GM10248 (cell line): ENCODE results near the gene AUH.

Source experiments
- CTCF ChIA-PET: fragments of 300-600 bp; sonication (Branson Sonifier 250); formaldehyde crosslinking; extraction: SDS; loops from one replicate; lab custom pipeline; 2021; ENCODE audit warnings: antibody characterized with exemption; lab: Yijun Ruan, JAX
- POLR2A ChIA-PET: fragments of 350-650 bp; sonication (Branson Sonifier 250); formaldehyde crosslinking; extraction: SDS; loops from one replicate; lab custom pipeline; 2020; ENCODE audit warnings: antibody characterized with exemption; lab: Yijun Ruan, JAX
- DNase-seq: peaks from one replicate; pipeline ENCODE4 v3.0.0; 2012; ENCODE audit errors: extremely low spot score
- TF ChIP-seq, protein P1 (sequence below): IDR thresholded peaks from 2 replicates; pipeline ENCODE4 v1.5.1; 2012; ENCODE audit warnings: mild to moderate bottlenecking, low read depth; ENCODE audit errors: extremely low read depth, missing control alignments, control extremely low read depth

The AUH gene

DNA sequence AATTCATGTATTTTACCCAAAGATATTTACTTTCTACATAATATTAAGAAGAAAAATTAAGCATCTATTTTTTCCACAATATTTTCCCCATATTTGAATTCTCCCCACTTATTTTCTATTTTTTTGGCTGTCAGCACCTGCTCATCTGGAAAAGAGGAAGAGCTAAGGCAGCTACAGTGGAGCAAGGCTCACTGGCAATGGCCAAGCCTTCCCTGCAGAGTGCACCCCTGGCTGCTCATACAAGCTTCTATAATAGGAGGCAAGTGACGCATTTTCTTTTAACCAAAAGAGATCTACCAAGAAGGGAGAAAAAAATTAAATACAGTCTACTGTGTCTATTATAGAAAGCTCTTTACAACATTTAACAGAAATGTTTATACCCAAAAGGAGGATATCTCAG lies 72.5 kb downstream of the AUH start:
- POLR2A ChIA-PET = no interaction called here
- DNase-seq = no peak
- CTCF ChIA-PET = interaction anchor here (1.3 to 1.5 kb wide), 2 partner anchors 10 to 32 kb away, joined by 3 to 5 read pairs; no protein-coding TSS in a partner anchor
- TF ChIP-seq, protein P1, sequence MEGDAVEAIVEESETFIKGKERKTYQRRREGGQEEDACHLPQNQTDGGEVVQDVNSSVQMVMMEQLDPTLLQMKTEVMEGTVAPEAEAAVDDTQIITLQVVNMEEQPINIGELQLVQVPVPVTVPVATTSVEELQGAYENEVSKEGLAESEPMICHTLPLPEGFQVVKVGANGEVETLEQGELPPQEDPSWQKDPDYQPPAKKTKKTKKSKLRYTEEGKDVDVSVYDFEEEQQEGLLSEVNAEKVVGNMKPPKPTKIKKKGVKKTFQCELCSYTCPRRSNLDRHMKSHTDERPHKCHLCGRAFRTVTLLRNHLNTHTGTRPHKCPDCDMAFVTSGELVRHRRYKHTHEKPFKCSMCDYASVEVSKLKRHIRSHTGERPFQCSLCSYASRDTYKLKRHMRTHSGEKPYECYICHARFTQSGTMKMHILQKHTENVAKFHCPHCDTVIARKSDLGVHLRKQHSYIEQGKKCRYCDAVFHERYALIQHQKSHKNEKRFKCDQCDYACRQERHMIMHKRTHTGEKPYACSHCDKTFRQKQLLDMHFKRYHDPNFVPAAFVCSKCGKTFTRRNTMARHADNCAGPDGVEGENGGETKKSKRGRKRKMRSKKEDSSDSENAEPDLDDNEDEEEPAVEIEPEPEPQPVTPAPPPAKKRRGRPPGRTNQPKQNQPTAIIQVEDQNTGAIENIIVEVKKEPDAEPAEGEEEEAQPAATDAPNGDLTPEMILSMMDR = no peak

DNA sequence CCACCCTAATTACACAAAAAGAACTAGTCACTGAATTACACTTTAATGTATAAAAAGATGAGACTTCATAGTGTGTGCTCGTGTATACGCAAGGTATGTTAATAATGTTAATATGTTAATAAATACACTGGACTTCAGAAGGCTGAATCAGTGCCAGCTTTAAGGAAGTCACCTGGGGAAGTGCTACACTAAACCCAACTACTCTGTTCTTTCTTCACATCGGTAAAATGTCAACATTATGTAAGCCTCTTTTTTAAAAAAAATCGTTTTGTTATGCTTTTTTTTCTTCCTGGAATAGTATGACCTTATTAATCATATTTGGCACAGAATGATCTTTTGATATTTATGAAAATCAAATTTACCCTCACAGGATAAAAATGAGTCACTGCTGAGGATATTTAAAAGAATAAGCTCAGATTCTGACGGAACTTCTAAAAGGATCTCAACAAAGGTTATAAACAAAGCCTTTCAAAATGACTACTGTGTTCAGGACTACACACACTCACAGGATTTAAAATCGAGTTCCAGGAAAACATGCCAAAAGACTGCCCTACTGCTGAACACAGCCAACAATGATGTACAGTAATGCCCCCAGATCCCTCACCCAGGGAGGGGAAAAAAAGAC lies 75.9 kb downstream of the AUH start:
- POLR2A ChIA-PET = no interaction called here
- no peak for DNase-seq
- CTCF ChIA-PET = no interaction called here
- TF ChIP-seq, protein P1 = no peak

- ChIA-PET POLR2A (no interaction called here), CTCF (no interaction called here)
- TF ChIP-seq, protein P1 = no peak
- DNase-seq = no peak
These were observed 79.4 kb downstream of the AUH start for GRCh38 chr9:91282292-91282691.

DNA sequence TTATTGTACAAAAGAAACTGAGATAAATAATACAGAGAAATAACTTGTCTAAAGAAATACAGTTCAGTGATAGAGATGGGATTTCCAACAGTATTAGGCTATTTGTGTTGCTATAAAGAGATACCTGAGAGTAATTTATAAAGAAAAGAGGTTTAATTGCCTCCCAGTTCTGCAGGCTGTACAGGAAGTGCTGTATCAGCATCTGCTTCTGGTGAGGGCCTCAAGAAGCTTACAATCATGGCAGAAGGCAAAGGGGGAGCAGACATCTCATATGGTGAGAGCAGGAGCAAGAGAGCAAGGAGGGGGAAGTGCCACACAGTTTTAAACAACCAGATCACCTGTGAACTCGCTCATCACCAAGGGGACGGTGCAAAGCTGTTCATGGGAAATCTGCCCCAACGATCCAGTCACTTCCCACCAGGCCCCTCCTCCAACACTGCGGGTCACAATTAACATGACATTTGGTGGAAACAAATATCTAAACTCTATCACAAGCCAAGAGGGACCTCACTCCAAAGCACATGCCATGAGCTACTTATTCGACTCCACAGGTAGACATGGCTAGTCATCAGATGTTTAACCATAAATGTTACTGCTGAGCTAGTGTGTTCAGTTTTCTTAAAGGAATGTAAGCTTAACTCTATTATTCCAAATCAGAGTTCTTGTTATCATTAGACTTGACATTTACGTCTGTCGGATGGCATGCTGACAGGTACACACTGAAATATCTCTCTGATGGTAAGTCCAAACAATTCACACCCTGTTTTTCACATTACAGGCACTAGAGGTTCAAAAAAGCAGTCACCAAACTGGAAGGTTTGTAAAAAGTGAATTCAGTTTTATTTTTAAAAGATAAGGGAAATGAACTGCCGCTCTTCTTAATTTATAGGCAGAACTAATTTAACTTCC lies 82.2 kb downstream of the AUH start:
- ChIA-PET POLR2A (no interaction called here), CTCF (interaction anchor here (1.6 kb wide), 1 partner anchor 190 kb away, joined by 3 read pairs; no protein-coding TSS in a partner anchor)
- TF ChIP-seq, protein P1 = no peak
- no peak for DNase-seq

DNA sequence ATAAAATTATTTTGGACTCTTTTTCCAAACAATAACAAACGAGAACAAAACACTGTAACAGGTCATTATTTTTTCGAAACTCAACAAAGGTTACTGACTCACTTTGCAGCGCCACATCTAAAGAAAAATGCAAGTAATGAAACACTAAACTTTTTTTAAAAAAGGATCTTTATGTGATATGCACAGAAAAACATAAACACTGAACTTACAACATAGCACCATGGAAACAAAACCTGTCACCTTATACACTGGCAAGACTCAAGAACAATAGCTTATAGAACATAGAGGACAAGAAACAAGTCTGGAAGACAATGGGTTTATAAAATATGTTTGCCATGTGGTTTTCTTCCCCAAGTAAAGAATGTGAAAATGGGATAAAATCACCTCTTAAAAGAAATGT lies 85.2 kb downstream of the AUH start:
- DNase-seq = no peak
- TF ChIP-seq, protein P1 = no peak
- ChIA-PET POLR2A (no interaction called here), CTCF (interaction anchor here (1.0 kb wide), 1 partner anchor 9 kb away, joined by 3 read pairs; no protein-coding TSS in a partner anchor)

GRCh38 chr9:91275655-91276054 lies 86.1 kb downstream of the AUH start:
- ChIA-PET POLR2A (no interaction called here), CTCF (no interaction called here)
- DNase-seq = no peak
- TF ChIP-seq, protein P1 = no peak
